GM12878 (cell line): ENCODE measurements around the gene EHD1. TPM values are rescaled to one million over a fixed set of nuclear protein-coding genes. Genes with fewer than 3 reads are reported as not detected.

Source experiments
- ATAC-seq: fragments of 200-7000 bp; cut with Tn5 transposase; 3 replicates; pipeline ENCODE4 v1.9.1; 2020; ENCODE audit warnings: mild to moderate bottlenecking, moderate library complexity
- BruUV-seq: library from RNA; stranded (reverse); fragments of 400-500 nt; replicated peaks from 2 replicates; lab custom pipeline; 2021; lab: Mats Ljungman, UMichigan
- CTCF ChIA-PET: fragments of 300-600 bp; sonication (Branson Sonifier 250); formaldehyde crosslinking; extraction: SDS; loops from one replicate; lab custom pipeline; 2021; ENCODE audit warnings: inconsistent platforms; lab: Yijun Ruan, JAX
- POLR2A ChIA-PET: fragments of 350-600 bp; formaldehyde crosslinking; extraction: SDS; loops from one replicate; lab custom pipeline; 2021; ENCODE audit warnings: inconsistent platforms; lab: Charles Lee
- RAD21 ChIA-PET: fragments of 300-600 bp; sonication (Branson Sonifier 250); formaldehyde crosslinking; loops from one replicate; lab custom pipeline; 2023; ENCODE audit warnings: antibody characterized with exemption; ENCODE audit not compliant: unreplicated experiment; lab: Charles Lee
- SMC1A ChIA-PET: fragments of 300-600 bp; sonication (Branson Sonifier 250); formaldehyde crosslinking; loops from one replicate; lab custom pipeline; 2023; ENCODE audit not compliant: unreplicated experiment, uncharacterized antibody; lab: Charles Lee
- DNase-seq: peaks from one replicate; pipeline ENCODE4 v3.0.0-alpha.2; 2011; ENCODE audit warnings: low read depth, low spot score
- FAIRE-seq: peaks from 3 replicates; lab custom pipeline; 2011; peaks lifted over from hg19 to GRCh38; lab: Jason Lieb, UNC
- H2AFZ ChIP-seq: 2 replicates; pipeline ENCODE4 v1.6.0; 2011; ENCODE audit warnings: low read depth, low read length, control low read depth; ENCODE audit not compliant: control insufficient read depth
- H3K27ac ChIP-seq: 2 replicates; pipeline ENCODE4 v1.5.1; 2011; ENCODE audit warnings: control low read depth; ENCODE audit not compliant: control insufficient read depth, insufficient read depth
- H3K27me3 ChIP-seq, 2 experiments: replicated peaks in 1 of 2; 2 replicates each; pipeline versions ENCODE4 v1.6.0 to v1.6.1; 2011; ENCODE audit warnings: low read length in 1 of 2; ENCODE audit not compliant: control insufficient read depth in 2 of 2, insufficient read depth in 2 of 2
- H3K36me3 ChIP-seq, 2 experiments: 2 replicates each; pipeline ENCODE4 v1.5.1; 2011; ENCODE audit warnings: low read length in 1 of 2; ENCODE audit not compliant: control insufficient read depth in 2 of 2, insufficient read depth in 2 of 2
- H3K4me1 ChIP-seq: 2 replicates; pipeline ENCODE4 v1.6.1; 2011; ENCODE audit warnings: mild to moderate bottlenecking, low read length, moderate library complexity, mixed read lengths; ENCODE audit not compliant: control insufficient read depth, insufficient read depth
- H3K4me2 ChIP-seq: 2 replicates; pipeline ENCODE4 v1.6.0; 2011; ENCODE audit warnings: control low read depth; ENCODE audit not compliant: control insufficient read depth, insufficient read depth
- H3K4me3 ChIP-seq: fragments of 200-600 bp; sonication (generic); 2 replicates; pipeline ENCODE4 v1.5.1; 2016
- H3K79me2 ChIP-seq: 2 replicates; pipeline ENCODE4 v1.6.0; 2011; ENCODE audit warnings: low read length; ENCODE audit not compliant: control insufficient read depth, insufficient read depth
- H3K9ac ChIP-seq: 2 replicates; pipeline ENCODE4 v1.8.0; 2011; ENCODE audit warnings: low read length, control low read depth, mixed read lengths; ENCODE audit not compliant: control insufficient read depth, insufficient read depth
- H3K9me3 ChIP-seq: replicated peaks from 3 replicates; pipeline ENCODE4 v1.5.1; 2011; ENCODE audit warnings: mild to moderate bottlenecking, low read length; ENCODE audit not compliant: control insufficient read depth, insufficient read depth
- H4K20me1 ChIP-seq: 2 replicates; pipeline ENCODE4 v1.6.0; 2011; ENCODE audit not compliant: control insufficient read depth, insufficient read depth
- CHD2 ChIP-seq: IDR thresholded peaks from 2 replicates; pipeline ENCODE4 v1.6.1; 2011; ENCODE audit warnings: low read depth, low read length, improper control_type of control experiment, borderline replicate concordance
- EED ChIP-seq: sonication (generic); IDR thresholded peaks from 2 replicates; pipeline ENCODE4 v1.6.1; 2016; ENCODE audit warnings: antibody characterized with exemption, low read depth
- HCFC1 ChIP-seq: fragments of 150-350 bp; IDR thresholded peaks from 2 replicates; pipeline ENCODE4 v1.6.1; 2014; ENCODE audit warnings: low read length
- WGBS: methylation state at CpG from one replicate; pipeline ENCODE4 v1.1.6; 2016; ENCODE audit warnings: low lambda C conversion rate; ENCODE audit not compliant: insufficient replicate concordance, insufficient coverage; ENCODE audit errors: missing lambda C conversion rate; 5-methylcytosine and 5-hydroxymethylcytosine counted together
- in situ Hi-C: fragments of 300-500 bp; cut with MboI; formaldehyde crosslinking; loops from 9 replicates; pipeline ENCODE4 v1.14.3; 2018; ENCODE audit warnings: mixed read lengths
- intact Hi-C: fragments of 100-400 bp; cut with micrococcal nuclease; formaldehyde crosslinking; loops from one replicate; pipeline ENCODE4 v1.14.2; 2022; ENCODE audit not compliant: unreplicated experiment
- polyA plus RNA-seq, 11 experiments: library from polyadenylated mRNA; depleted of rRNA in 4 of 11; unstranded in 6 of 11; stranded (reverse) in 5 of 11; fragments of >200 nt; fragmentation: Nextera tagmentation in 4 of 11; fragmentation: Illumina TruSeq in 1 of 11; extraction: Ambion mirVana in 4 of 11; extraction: Trizol in 1 of 11; gene quantifications; 1 replicate in 1 of 11; 2 replicates in 10 of 11; pipeline versions ENCODE4 v1.2.1 to v1.2.3, GENCODE V29; 2011 to 2016; ENCODE audit warnings: inconsistent platforms in 2 of 11, missing spikeins in 2 of 11, low read depth in 1 of 11
- total RNA-seq, 4 experiments: library from RNA; depleted of rRNA in 3 of 4; stranded (reverse); fragments of >200 nt in 3 of 4; fragmentation: Illumina TruSeq in 1 of 4; extraction: Trizol in 1 of 4; gene quantifications; 2 replicates each; pipeline versions ENCODE4 v1.2.1 to v1.2.3, GENCODE V29; 2013 to 2021
- TF ChIP-seq, protein P1 (sequence below): fragments of 450-650 bp; IDR thresholded peaks from 2 replicates; pipeline ENCODE4 v1.6.1; 2016; ENCODE audit warnings: mild to moderate bottlenecking, moderate library complexity, borderline replicate concordance

Gene EHD1
- total and polyA plus RNA-seq, 10 of the 15 experiments (the other 5 are each of a cell fraction or from before 2014, with no cell fraction given), result 1.0 to 165 (median 66.5) TPM

DNA sequence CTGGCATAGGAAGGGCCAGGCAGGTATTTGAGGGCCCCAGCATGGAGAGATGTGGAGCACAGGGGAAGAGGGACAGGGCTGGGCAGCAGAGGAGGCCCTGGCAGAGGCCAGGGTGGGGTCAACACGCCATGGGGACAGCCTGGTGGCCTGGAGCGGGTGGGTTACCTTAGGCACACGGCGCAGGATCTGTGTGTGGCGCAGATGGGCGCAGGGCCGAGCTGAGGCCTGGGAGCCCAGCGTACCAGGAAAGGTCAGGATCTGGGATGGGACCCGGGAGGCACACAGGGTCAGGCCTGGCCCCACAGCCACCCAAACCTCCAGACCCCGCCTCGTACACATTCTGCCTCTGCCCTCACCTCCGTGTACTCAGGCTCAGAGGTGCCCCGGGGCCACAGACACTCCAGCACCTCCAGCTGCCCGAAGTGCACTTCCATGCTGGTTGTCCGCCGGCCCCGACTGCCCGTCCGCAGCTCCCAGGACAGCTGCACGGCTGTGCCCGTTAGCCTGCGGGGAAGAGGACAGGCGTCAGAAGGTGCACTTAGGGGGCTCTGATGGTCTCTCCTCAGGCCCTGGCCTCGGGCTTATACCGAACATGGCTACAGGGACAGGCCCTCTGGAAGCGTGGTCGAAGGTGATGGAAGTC lies 32.2 kb upstream of the EHD1 start:
- no peak for DNase-seq
- H3K9me3 ChIP-seq, result no peaks in the 10 kb centered on the region
- ChIA-PET POLR2A (interaction anchor here (0.5 kb wide), 1 partner anchor 169 kb away, joined by 4 read pairs; no protein-coding TSS in a partner anchor), RAD21 (no interaction called here), CTCF (interaction anchor here (1.6 kb wide), 1 partner anchor 63 kb away, joined by 4 read pairs; no protein-coding TSS in a partner anchor), SMC1A (no interaction called here)
- TF ChIP-seq EED (no peak), HCFC1 (no peak), CHD2 (no peak)
- TF ChIP-seq, protein P1, sequence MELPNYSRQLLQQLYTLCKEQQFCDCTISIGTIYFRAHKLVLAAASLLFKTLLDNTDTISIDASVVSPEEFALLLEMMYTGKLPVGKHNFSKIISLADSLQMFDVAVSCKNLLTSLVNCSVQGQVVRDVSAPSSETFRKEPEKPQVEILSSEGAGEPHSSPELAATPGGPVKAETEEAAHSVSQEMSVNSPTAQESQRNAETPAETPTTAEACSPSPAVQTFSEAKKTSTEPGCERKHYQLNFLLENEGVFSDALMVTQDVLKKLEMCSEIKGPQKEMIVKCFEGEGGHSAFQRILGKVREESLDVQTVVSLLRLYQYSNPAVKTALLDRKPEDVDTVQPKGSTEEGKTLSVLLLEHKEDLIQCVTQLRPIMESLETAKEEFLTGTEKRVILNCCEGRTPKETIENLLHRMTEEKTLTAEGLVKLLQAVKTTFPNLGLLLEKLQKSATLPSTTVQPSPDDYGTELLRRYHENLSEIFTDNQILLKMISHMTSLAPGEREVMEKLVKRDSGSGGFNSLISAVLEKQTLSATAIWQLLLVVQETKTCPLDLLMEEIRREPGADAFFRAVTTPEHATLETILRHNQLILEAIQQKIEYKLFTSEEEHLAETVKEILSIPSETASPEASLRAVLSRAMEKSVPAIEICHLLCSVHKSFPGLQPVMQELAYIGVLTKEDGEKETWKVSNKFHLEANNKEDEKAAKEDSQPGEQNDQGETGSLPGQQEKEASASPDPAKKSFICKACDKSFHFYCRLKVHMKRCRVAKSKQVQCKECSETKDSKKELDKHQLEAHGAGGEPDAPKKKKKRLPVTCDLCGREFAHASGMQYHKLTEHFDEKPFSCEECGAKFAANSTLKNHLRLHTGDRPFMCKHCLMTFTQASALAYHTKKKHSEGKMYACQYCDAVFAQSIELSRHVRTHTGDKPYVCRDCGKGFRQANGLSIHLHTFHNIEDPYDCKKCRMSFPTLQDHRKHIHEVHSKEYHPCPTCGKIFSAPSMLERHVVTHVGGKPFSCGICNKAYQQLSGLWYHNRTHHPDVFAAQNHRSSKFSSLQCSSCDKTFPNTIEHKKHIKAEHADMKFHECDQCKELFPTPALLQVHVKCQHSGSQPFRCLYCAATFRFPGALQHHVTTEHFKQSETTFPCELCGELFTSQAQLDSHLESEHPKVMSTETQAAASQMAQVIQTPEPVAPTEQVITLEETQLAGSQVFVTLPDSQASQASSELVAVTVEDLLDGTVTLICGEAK, result no peak
- H3K4me1 ChIP-seq, result no peaks in the 10 kb centered on the region; the same call in 1 of the 2 replicates
- in situ Hi-C loops, result no loop called here
- no peak overlapping the region for H3K9ac ChIP-seq
- no peak for ATAC-seq
- H2AFZ ChIP-seq, result no peak overlapping the region
- H3K4me3 ChIP-seq, result no peak overlapping the region
- H3K27ac ChIP-seq, result no peak overlapping the region
- no TSS peak for BruUV-seq
- H3K27me3 ChIP-seq, result no peaks in the 10 kb centered on the region
- no peak for FAIRE-seq
- intact Hi-C loops, result no loop called here
- no peaks in the 10 kb centered on the region for H4K20me1 ChIP-seq
- 90% methylated on average over 24 of the region's 27 CpGs for WGBS
- no peaks in the 10 kb centered on the region; the same call in 1 of the 2 replicates for H3K79me2 ChIP-seq
- H3K4me2 ChIP-seq, result no peak overlapping the region
- peaks cover 0 to 7% of the 10 kb centered on the region in 2 experiments; a peak in 3 of 4 replicates for H3K36me3 ChIP-seq
